Measurements from ENCODE around the gene IPO5. TPM values are rescaled to one million over a fixed set of nuclear protein-coding genes. Genes with fewer than 3 reads are reported as not detected.
"Not testable (repeated sequence)": the region's sequence is repeated elsewhere in the genome, so short reads cannot be mapped to it uniquely, and the experiment has no call there.

Gene IPO5
- total RNA-seq, 1 donor from 2014 or later, result 113 TPM

DNA sequence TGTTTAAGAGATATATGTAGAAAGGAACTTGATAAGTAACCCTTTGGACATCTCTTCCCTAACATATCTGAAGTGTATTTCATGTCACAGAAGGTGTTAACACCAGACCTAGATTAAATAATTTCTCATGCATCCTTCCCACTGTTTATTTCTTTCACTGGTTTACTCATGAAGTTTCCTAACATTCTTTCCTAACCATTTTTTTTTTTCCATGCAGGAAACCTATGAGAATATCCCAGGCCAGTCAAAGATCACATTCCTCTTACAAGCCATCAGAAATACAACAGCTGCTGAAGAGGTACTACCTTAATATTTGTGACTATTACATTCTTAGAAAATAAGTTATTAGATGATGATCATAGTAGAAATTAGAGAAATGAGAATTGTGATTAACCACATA, 28.8 kb downstream of the IPO5 start:
- no peak overlapping the region for H3K4me3 ChIP-seq
- H3K27me3 ChIP-seq (ENCODE audit: low read depth), result no peaks in the 10 kb centered on the region
- H3K4me1 ChIP-seq, result peaks cover 31% of the 10 kb centered on the region
- no peak for TF ChIP-seq CTCF (IDR thresholded peaks at IDR 0.05; ENCODE audit: borderline replicate concordance)
- H3K9me3 ChIP-seq (replicated peaks), result no peaks in the 10 kb centered on the region
- peaks cover 45% of the 10 kb centered on the region for H3K36me3 ChIP-seq
- no peak overlapping the region for H3K27ac ChIP-seq (replicated peaks)
- intact Hi-C loops (cut with micrococcal nuclease), result no loop called here
- no peak for DNase-seq

- DNase-seq, result no peak
- no peak for TF ChIP-seq CTCF (IDR thresholded peaks at IDR 0.05; ENCODE audit: borderline replicate concordance)
- no peak overlapping the region for H3K27ac ChIP-seq (replicated peaks)
- no peaks in the 10 kb centered on the region for H3K9me3 ChIP-seq (replicated peaks)
- no peaks in the 10 kb centered on the region for H3K27me3 ChIP-seq (ENCODE audit: low read depth)
- intact Hi-C loops (cut with micrococcal nuclease), result no loop called here
- H3K36me3 ChIP-seq, result peaks cover 91% of the 10 kb centered on the region
- peaks cover 4% of the 10 kb centered on the region for H3K4me1 ChIP-seq
- no peak overlapping the region for H3K4me3 ChIP-seq
These were observed 33.4 kb downstream of the IPO5 start for GRCh38 chr13:97986835-97987234.

DNA sequence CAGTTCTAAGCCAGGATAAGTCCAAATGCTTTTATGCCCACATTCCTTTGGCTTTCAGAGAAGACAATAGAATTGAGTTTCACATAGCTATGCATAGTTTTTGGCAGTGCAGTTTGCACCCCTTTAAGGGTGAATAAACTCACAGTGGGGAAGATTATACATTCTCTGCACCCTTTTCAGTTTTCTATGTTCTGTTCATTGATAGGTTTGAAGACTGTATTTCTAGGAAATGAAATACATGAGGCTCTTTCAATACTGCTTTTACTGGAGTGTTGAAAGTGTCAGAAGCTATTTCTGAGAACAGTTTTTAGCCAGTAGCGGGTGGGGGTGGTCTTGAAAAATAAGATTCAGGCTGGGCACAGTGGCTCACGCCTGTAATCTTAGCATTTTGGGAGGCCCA, 46.2 kb downstream of the IPO5 start:
- intact Hi-C loops (cut with micrococcal nuclease), result no loop called here
- TF ChIP-seq CTCF (IDR thresholded peaks at IDR 0.05; ENCODE audit: borderline replicate concordance), result no peak

DNA sequence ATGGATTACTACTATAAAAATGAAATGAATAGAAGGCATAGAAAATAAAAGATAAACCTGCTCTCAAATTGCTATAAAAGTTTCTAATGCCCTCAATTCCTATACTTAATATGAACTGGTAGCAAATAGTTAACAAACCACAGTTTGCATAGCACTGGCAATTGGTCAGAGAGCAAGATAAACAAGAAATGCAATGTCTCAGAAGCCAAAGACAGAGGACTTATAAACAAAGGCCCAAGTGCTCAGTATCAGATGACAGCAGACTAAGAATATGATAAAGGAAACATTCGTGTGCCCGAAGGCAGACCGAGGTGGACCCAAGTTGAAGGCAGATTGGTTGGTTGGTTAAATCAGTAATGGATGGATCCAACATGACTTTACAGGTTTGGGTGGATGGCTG, 50.6 kb downstream of the IPO5 start:
- Histone ChIP-seq H3K4me3 (no peak overlapping the region), H3K36me3 (peaks cover 99% of the 10 kb centered on the region), H3K4me1 (no peaks in the 10 kb centered on the region), H3K9me3 (replicated peaks) (no peaks in the 10 kb centered on the region), H3K27me3 (ENCODE audit: low read depth) (no peaks in the 10 kb centered on the region), H3K27ac (replicated peaks) (no peak overlapping the region)
- TF ChIP-seq CTCF (IDR thresholded peaks at IDR 0.05; ENCODE audit: borderline replicate concordance), result no peak
- intact Hi-C loops (cut with micrococcal nuclease), result no loop called here
- no peak for DNase-seq

More for the DNA sequence above, 46.2 kb downstream of the IPO5 start:
- Histone ChIP-seq H3K36me3 (peaks cover 99% of the 10 kb centered on the region), H3K9me3 (replicated peaks) (no peaks in the 10 kb centered on the region), H3K4me3 (no peak overlapping the region), H3K27ac (replicated peaks) (no peak overlapping the region), H3K4me1 (no peaks in the 10 kb centered on the region), H3K27me3 (ENCODE audit: low read depth) (no peaks in the 10 kb centered on the region)
- DNase-seq, result no peak

GRCh38 chr13:98004997-98005396, 51.5 kb downstream of the IPO5 start:
- DNase-seq; H3K27ac ChIP-seq (replicated peaks); H3K4me3 ChIP-seq; H3K4me1 ChIP-seq; intact Hi-C loops (cut with micrococcal nuclease); H3K27me3 ChIP-seq (ENCODE audit: low read depth); H3K9me3 ChIP-seq (replicated peaks): not testable (repeated sequence)
- peaks cover 100% of the 10 kb centered on the region for H3K36me3 ChIP-seq

DNA sequence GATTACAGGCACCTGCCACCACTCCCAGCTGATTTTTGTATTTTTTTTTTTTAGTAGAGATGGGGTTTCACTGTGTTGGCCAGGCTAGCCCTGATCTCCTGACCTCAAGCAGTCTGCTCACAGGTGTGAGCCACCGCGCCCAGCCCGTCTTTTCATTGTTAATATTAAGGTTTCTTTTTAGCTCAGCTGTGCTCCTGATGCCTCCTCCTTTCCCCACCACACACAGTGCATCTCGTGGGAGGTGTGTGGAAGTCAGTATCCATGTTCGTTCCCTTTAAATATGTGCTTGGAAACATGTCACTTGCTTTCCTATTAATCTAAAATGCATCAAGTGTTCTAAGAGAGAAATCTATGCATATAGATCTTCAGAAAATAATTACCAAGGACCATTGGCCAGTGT, 53.5 kb downstream of the IPO5 start:
- H3K36me3 ChIP-seq, result peaks cover 100% of the 10 kb centered on the region
- H3K9me3 ChIP-seq (replicated peaks), result no peaks in the 10 kb centered on the region
- no peak for TF ChIP-seq CTCF (IDR thresholded peaks at IDR 0.05; ENCODE audit: borderline replicate concordance)

More for the DNA sequence above, 53.5 kb downstream of the IPO5 start:
- H3K4me3 ChIP-seq, result no peak overlapping the region
- no peaks in the 10 kb centered on the region for H3K4me1 ChIP-seq
- H3K27me3 ChIP-seq (ENCODE audit: low read depth), result no peaks in the 10 kb centered on the region
- H3K27ac ChIP-seq (replicated peaks), result no peak overlapping the region
- intact Hi-C loops (cut with micrococcal nuclease), result no loop called here
- no peak for DNase-seq

Data from left ventricle myocardium inferior (tissue), 1 donor.